Measurements from ENCODE around the gene TBX2. TPM values are rescaled to one million over a fixed set of nuclear protein-coding genes. Genes with fewer than 3 reads are reported as not detected.
A peak's percentile ranks its signal among the peaks of the same experiment; 100 is the strongest.

The TBX2 gene
- total RNA-seq, 2 donors from 2014 or later, result 35.2 to 49.5 TPM

DNA sequence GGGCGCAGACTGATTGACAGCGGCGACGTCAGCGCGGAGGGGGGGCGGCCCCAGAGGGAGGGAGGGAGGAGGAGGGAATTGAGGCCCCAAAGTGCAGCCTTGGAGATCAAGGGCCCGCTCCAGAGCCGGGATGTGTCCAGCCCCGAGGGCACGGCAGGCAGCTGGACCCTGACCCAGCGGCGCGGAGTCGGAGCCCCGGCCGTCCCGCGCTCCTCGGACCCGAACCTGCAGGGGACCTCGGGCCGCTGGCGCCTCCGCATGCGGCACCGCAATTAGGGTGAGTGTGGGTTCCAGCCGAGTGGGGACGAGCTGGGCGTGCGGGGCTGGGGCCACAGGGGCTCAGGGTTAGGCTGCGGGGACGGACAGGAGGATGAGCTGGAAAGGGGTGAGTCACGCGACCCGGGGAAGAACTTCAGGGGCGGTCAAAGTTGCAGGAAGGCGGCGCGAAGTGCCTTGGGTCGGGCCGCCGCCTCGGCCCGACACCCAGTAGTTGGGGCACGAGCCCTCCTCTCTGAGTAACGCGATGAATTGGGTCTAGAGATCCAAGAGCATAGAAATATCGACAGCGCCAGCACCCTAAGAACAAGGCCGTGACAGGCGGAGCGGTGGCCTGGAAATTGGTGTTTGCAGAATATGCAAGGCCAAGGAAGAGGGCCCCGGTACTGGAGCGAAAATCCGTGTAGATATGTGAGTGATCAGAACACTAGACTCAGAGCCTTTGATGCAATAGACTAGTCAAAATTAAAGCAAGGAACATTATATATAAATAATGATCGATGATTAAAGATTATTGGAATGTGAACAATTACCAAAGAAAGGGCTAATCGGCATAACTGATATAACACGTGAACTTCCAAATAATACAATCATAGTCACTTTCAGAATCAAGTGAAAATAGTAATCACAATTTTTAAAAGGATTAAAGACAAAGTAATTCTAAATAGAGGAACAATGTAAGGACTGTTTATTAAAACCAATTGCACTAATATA, 53.0 kb downstream of the TBX2 start, which contains the start of gene TBX4:
Gene TBX4, plus strand, starts transcription at position 122 of the 990 bp plus-strand sequence. CDS start 4,069 bp downstream, outside the sequence.
- TF ChIP-seq CTCF (IDR thresholded peaks at IDR 0.05), result no peak
- no peak for DNase-seq (ENCODE audit: low spot score)
- Histone ChIP-seq H3K4me1 (ENCODE audit: control insufficient read depth in 1 of 2, low read depth in 2 of 2) (peaks cover 11 to 27% of the 10 kb centered on the region in 2 donors), H3K27ac (no peak within 1 kb of the TSS), H3K4me3 (peak within 1 kb of the TSS; percentile 68), H3K27me3 (replicated peaks; ENCODE audit: insufficient read depth) (peaks cover 38% of the 10 kb centered on the region), H3K9me3 (no peaks in the 10 kb centered on the region), H3K36me3 (no peaks in the 10 kb centered on the region)
- ATAC-seq (ENCODE audit: insufficient number of reproducible peaks, low FRiP score, low read depth), result no peak

GRCh38 chr17:61453566-61454380, 54.1 kb downstream of the TBX2 start:
- H3K27me3 ChIP-seq (replicated peaks; ENCODE audit: insufficient read depth), result peaks cover 37% of the 10 kb centered on the region
- no peaks in the 10 kb centered on the region for H3K9me3 ChIP-seq
- no peak for TF ChIP-seq CTCF (IDR thresholded peaks at IDR 0.05)
- H3K4me3 ChIP-seq, result no peak overlapping the region
- no peaks in the 10 kb centered on the region for H3K36me3 ChIP-seq
- H3K4me1 ChIP-seq (ENCODE audit: control insufficient read depth in 1 of 2, low read depth in 2 of 2), result peaks cover 13 to 31% of the 10 kb centered on the region in 2 donors
- no peak for DNase-seq (ENCODE audit: low spot score)
- no peak for ATAC-seq (ENCODE audit: insufficient number of reproducible peaks, low FRiP score, low read depth)
- no peak overlapping the region for H3K27ac ChIP-seq

GRCh38 chr17:61454381-61455323, 55.0 kb downstream of the TBX2 start:
- TF ChIP-seq CTCF (IDR thresholded peaks at IDR 0.05), result no peak
- ATAC-seq (ENCODE audit: insufficient number of reproducible peaks, low FRiP score, low read depth), result no peak
- no peak for DNase-seq (ENCODE audit: low spot score)
- Histone ChIP-seq H3K27ac (no peak overlapping the region), H3K4me3 (no peak overlapping the region), H3K9me3 (no peaks in the 10 kb centered on the region), H3K27me3 (replicated peaks; ENCODE audit: insufficient read depth) (peaks cover 45% of the 10 kb centered on the region), H3K36me3 (no peaks in the 10 kb centered on the region), H3K4me1 (ENCODE audit: control insufficient read depth in 1 of 2, low read depth in 2 of 2) (peaks cover 13 to 31% of the 10 kb centered on the region in 2 donors)

DNA sequence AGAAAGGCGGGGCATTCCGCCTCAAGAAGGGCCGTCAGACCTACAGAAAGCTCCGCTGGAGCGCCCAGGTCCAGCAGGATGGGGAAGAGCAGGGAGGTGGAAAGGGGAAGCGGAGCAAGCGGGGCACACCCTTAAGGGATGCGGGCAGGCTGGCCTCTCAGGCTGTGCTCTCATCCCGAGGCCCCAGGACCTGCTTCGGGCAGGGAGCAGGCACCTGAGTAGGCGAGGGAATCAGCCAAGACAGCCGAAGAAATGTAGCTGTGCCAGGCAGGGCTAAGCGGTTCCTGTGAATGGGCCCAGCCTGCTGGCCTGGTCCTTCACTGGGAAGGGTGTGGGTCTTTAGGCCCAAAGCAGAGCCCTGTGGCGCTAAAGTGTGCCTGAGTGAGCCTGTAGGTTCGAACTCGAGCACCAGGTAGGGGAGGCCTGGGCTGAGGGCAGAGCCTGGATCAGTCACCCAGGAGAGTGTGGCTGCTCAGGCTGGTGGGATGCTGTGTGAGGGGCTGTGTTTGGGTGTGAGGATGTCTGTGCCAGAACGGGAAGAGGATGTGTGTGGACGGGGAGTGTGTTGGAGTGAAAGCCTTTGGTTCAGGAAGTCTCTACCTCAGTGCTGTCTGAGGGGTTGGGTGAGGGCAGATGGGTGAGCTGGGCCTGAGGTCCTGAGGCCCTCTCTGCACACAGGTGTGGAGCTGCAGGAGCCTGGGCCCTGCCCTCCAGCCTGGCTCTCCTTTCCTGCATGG, 55.8 kb downstream of the TBX2 start:
- H3K36me3 ChIP-seq, result no peaks in the 10 kb centered on the region
- DNase-seq (ENCODE audit: low spot score) (no peak), ATAC-seq (ENCODE audit: insufficient number of reproducible peaks, low FRiP score, low read depth) (no peak)
- peaks cover 13 to 31% of the 10 kb centered on the region in 2 donors for H3K4me1 ChIP-seq (ENCODE audit: control insufficient read depth in 1 of 2, low read depth in 2 of 2)
- H3K9me3 ChIP-seq, result no peaks in the 10 kb centered on the region
- H3K27ac ChIP-seq, result no peak overlapping the region
- no peak for TF ChIP-seq CTCF (IDR thresholded peaks at IDR 0.05)
- no peak overlapping the region for H3K4me3 ChIP-seq
- H3K27me3 ChIP-seq (replicated peaks; ENCODE audit: insufficient read depth), result peaks cover 45% of the 10 kb centered on the region
